GM18951 (cell line): Measurements from ENCODE around the gene STMN3.

Source experiments
- POLR2A ChIP-seq: IDR thresholded peaks from 4 replicates; pipeline ENCODE4 v1.6.1; 2011; ENCODE audit warnings: mild to moderate bottlenecking; ENCODE audit not compliant: insufficient read length, insufficient read depth; ENCODE audit errors: extremely low read depth
- in situ Hi-C: fragments of 300-500 bp; cut with MboI; formaldehyde crosslinking; loops from one replicate; pipeline ENCODE4 v1.12.0; 2022; ENCODE audit warnings: low sequenced_read_pairs, mixed read lengths, inconsistent platforms; ENCODE audit not compliant: unreplicated experiment

The STMN3 gene

GRCh38 chr20:63591786-63592355 lies 61.4 kb downstream of the STMN3 start:
- TF ChIP-seq POLR2A, result no peak
- in situ Hi-C loops, result no loop called here

- in situ Hi-C loops, result no loop called here
- no peak for TF ChIP-seq POLR2A
Observed at GRCh38 chr20:63591147-63591533, 62.1 kb downstream of the STMN3 start.

GRCh38 chr20:63590218-63591146 lies 62.7 kb downstream of the STMN3 start:
- TF ChIP-seq POLR2A, result no peak
- in situ Hi-C loops, result no loop called here
